Loucy (cell line): ENCODE measurements around the gene DISC1.

Experiments
- H2AFZ ChIP-seq: fragments of 200-600 bp; sonication (generic); 2 replicates; pipeline ENCODE4 v1.6.0; 2016; ENCODE audit warnings: antibody characterized with exemption, mild to moderate bottlenecking, low read length, moderate library complexity
- H3F3A ChIP-seq: fragments of 200-600 bp; 2 replicates; pipeline ENCODE4 v1.6.0; 2016; ENCODE audit warnings: antibody characterized with exemption, low read depth, mild to moderate bottlenecking
- H3K27me3 ChIP-seq: fragments of 200-600 bp; sonication (generic); 2 replicates; pipeline ENCODE4 v1.6.1; 2014; ENCODE audit warnings: low read length, mild to moderate bottlenecking; ENCODE audit not compliant: insufficient read depth, poor library complexity, severe bottlenecking
- H3K36me3 ChIP-seq: fragments of 200-600 bp; sonication (generic); 2 replicates; pipeline ENCODE4 v1.6.1; 2016; ENCODE audit warnings: low read length; ENCODE audit not compliant: insufficient read depth
- H3K4me1 ChIP-seq: fragments of 200-600 bp; sonication (generic); 2 replicates; pipeline ENCODE4 v1.5.1; 2014; ENCODE audit warnings: low read length, mild to moderate bottlenecking; ENCODE audit not compliant: insufficient read depth, poor library complexity, severe bottlenecking
- H3K4me2 ChIP-seq: fragments of 200-600 bp; sonication (generic); 2 replicates; pipeline ENCODE4 v1.6.0; 2014; ENCODE audit warnings: antibody characterized with exemption, low read length, low read depth, mild to moderate bottlenecking; ENCODE audit not compliant: poor library complexity, severe bottlenecking
- H3K4me3 ChIP-seq: fragments of 200-600 bp; sonication (generic); 2 replicates; pipeline ENCODE4 v1.5.1; 2014; ENCODE audit warnings: low read length, mild to moderate bottlenecking, mixed read lengths; ENCODE audit not compliant: poor library complexity, severe bottlenecking
- H3K79me2 ChIP-seq: fragments of 200-600 bp; sonication (generic); 2 replicates; pipeline ENCODE4 v1.6.1; 2014; ENCODE audit warnings: low read length; ENCODE audit not compliant: insufficient read depth
- H3K9ac ChIP-seq: fragments of 200-600 bp; sonication (generic); 2 replicates; pipeline ENCODE4 v1.6.0; 2014; ENCODE audit warnings: mild to moderate bottlenecking, low read depth, low read length, moderate library complexity; ENCODE audit not compliant: poor library complexity, severe bottlenecking
- H3K9me2 ChIP-seq: fragments of 200-600 bp; sonication (generic); replicated peaks from 2 replicates; pipeline ENCODE4 v1.6.1; 2016; ENCODE audit warnings: low read depth, low read length, mixed read lengths
- H3K9me3 ChIP-seq: fragments of 200-600 bp; sonication (generic); 2 replicates; pipeline ENCODE4 v1.6.1; 2014; ENCODE audit warnings: mild to moderate bottlenecking, antibody characterized with exemption, low read length, low read depth; ENCODE audit not compliant: insufficient read depth
- H4K20me1 ChIP-seq: fragments of 200-600 bp; sonication (generic); 2 replicates; pipeline ENCODE4 v1.6.0; 2014; ENCODE audit warnings: antibody characterized with exemption, low read length, mild to moderate bottlenecking; ENCODE audit not compliant: insufficient read depth, poor library complexity, severe bottlenecking
- EZH2phosphoT487 ChIP-seq: fragments of 200-600 bp; IDR thresholded peaks from 2 replicates; pipeline ENCODE4 v1.6.1; 2018; ENCODE audit warnings: antibody characterized with exemption, mild to moderate bottlenecking, moderate library complexity, borderline replicate concordance
- TF ChIP-seq, protein P1 (sequence below): fragments of 200-600 bp; sonication (generic); conservative IDR thresholded peaks from 2 replicates; pipeline ENCODE4 v1.5.1; 2014; ENCODE audit warnings: mild to moderate bottlenecking, antibody characterized with exemption, low read length

The DISC1 gene

DNA sequence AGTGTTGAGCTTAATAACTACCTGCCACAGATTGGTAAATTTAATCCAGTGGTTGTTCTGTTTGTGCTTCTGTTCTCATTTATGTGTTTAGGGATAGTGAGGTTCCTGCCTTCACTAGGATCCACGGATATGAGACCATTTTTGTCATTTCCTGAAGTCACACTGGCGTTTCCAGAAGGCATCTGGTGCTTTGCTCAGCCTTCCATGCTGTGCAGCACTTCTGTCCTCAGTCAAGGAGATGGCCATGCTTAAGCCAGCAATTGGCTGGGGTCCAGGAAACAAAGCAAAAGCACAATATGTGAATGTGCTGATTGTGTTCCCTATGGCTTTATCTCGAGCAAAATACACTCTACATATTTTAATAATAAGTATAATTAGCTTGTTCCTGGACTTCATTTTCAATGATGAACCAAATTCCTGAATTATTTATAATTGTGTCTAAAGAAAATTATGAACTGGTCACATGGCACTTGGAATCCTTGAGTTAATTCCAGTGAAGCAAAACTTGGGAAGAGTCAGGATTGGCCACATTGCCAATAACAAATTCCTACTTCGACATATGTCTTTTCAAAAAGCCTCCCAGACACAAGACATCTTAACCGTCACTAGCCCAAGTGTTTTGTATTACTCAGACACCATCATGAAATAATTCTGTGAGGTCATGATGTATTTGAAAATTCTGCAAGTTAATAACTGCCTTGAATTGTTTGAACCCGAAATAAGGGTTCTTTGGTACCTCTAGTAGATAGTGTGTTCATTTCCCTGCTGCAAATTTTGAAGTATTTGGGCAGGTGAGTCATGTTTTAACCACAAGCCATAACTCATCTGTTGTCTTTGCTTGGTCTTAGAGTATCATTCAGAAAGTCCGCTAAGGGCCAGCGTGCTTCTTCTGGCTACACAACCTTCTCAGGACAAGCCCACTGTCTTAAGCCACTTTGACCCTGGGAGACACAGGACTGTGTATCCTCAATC lies 412.4 kb downstream of the DISC1 start:
- TF ChIP-seq, protein P1, sequence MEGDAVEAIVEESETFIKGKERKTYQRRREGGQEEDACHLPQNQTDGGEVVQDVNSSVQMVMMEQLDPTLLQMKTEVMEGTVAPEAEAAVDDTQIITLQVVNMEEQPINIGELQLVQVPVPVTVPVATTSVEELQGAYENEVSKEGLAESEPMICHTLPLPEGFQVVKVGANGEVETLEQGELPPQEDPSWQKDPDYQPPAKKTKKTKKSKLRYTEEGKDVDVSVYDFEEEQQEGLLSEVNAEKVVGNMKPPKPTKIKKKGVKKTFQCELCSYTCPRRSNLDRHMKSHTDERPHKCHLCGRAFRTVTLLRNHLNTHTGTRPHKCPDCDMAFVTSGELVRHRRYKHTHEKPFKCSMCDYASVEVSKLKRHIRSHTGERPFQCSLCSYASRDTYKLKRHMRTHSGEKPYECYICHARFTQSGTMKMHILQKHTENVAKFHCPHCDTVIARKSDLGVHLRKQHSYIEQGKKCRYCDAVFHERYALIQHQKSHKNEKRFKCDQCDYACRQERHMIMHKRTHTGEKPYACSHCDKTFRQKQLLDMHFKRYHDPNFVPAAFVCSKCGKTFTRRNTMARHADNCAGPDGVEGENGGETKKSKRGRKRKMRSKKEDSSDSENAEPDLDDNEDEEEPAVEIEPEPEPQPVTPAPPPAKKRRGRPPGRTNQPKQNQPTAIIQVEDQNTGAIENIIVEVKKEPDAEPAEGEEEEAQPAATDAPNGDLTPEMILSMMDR: no peak
- TF ChIP-seq EZH2phosphoT487: no peak
- Histone ChIP-seq H3K79me2 (no peaks in the 10 kb centered on the region), H3K36me3 (no peaks in the 10 kb centered on the region), H3K4me1 (no peaks in the 10 kb centered on the region), H3F3A (no peaks in the 10 kb centered on the region), H3K9ac (no peak overlapping the region), H2AFZ (no peak overlapping the region), H3K9me3 (no peaks in the 10 kb centered on the region), H3K27me3 (no peaks in the 10 kb centered on the region), H3K9me2 (no peaks in the 10 kb centered on the region), H4K20me1 (no peaks in the 10 kb centered on the region), H3K4me2 (no peak overlapping the region), H3K4me3 (no peak overlapping the region)

DNA sequence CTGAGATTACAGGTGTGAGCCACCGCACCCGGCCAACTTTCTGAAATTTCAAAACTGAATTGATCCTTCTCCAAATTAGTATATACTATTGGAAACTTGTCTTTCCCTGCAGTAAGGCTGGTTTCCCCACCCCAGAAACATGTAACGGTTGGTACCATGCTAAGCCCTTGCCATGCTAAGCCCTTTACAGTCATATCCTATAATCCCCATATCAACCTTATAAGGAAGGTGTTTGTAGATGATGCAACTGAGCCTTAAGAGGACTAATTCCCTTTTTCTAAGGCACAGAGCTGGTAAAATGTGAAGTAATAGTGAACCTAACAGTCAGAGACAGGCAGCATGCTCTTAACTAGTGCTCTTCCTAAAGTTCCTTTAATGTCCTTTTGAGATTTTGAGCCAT lies 413.7 kb downstream of the DISC1 start:
- no peaks in the 10 kb centered on the region for H4K20me1 ChIP-seq
- no peak overlapping the region for H2AFZ ChIP-seq
- H3F3A ChIP-seq: no peaks in the 10 kb centered on the region
- H3K27me3 ChIP-seq: no peaks in the 10 kb centered on the region
- no peaks in the 10 kb centered on the region for H3K9me2 ChIP-seq
- H3K9me3 ChIP-seq: no peaks in the 10 kb centered on the region
- H3K4me3 ChIP-seq: no peak overlapping the region
- H3K9ac ChIP-seq: no peak overlapping the region
- TF ChIP-seq EZH2phosphoT487: no peak
- TF ChIP-seq, protein P1: no peak
- no peaks in the 10 kb centered on the region for H3K36me3 ChIP-seq
- no peaks in the 10 kb centered on the region for H3K4me1 ChIP-seq
- H3K79me2 ChIP-seq: no peaks in the 10 kb centered on the region
- H3K4me2 ChIP-seq: no peak overlapping the region

DNA sequence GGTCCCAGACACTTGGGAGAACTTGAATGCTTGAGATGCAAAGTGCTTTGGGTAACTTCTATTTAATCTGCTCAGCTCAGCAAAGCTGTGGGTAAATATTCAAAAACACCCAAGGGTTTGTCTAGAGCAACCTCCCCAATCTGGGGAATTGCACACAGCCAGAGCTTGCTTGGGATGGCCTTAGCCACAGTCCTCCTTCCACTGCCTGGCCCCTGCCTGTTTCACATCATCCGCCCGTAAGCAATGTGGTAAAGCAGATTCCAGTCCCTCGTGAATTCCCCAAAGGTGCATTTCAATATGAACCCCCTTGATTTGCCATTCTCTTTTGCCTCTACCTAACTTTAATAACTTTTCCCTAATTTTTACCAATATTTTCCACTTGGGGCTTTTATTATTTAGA lies 418.1 kb downstream of the DISC1 start:
- Histone ChIP-seq H3K4me3 (no peak overlapping the region), H3K9ac (no peak overlapping the region), H3K27me3 (no peaks in the 10 kb centered on the region), H3F3A (no peaks in the 10 kb centered on the region), H3K79me2 (no peaks in the 10 kb centered on the region), H3K4me1 (no peaks in the 10 kb centered on the region), H3K9me2 (no peaks in the 10 kb centered on the region), H4K20me1 (no peaks in the 10 kb centered on the region), H3K36me3 (no peaks in the 10 kb centered on the region), H3K4me2 (no peak overlapping the region), H3K9me3 (no peaks in the 10 kb centered on the region), H2AFZ (no peak overlapping the region)
- no peak for TF ChIP-seq EZH2phosphoT487
- TF ChIP-seq, protein P1: no peak
